Posterior vena cava (tissue), 2 donors: ENCODE results near the gene MMP3. TPM values are rescaled to one million over a fixed set of nuclear protein-coding genes. Genes with fewer than 3 reads are reported as not detected.
A peak's percentile ranks its signal among the peaks of the same experiment; 100 is the strongest.

Experiments
- DNase-seq: peaks from one replicate; pipeline ENCODE4 v3.0.0-alpha.2; 2020; ENCODE audit warnings: low spot score
- intact Hi-C, 2 donors: fragments of 100-400 bp; cut with DNase I; formaldehyde crosslinking; loops; one replicate each; pipeline versions ENCODE4 v1.14.1 to v1.14.2; 2022 to 2023
- total RNA-seq, 2 donors: library from RNA; stranded (reverse); fragmentation: NEBNext Ultra II Directional; extraction: Animal tissue kit (Norgen Biotek cat#: 25700); gene quantifications; one replicate each; pipeline ENCODE4 v1.2.1, GENCODE V29; 2021
- donor health status: DM: yes; HTN: yes; CAD: no.
- donor health status: DM: yes; HTN: yes; CAD: no.

Gene MMP3
- total RNA-seq, 2 donors from 2014 or later: 0.14 to 0.60 TPM

- no peak for DNase-seq
Observed at GRCh38 chr11:102836290-102836875, 7.0 kb downstream of the MMP3 start.

GRCh38 chr11:102833731-102834130 is 9.7 kb downstream of the MMP3 start:
- no peak for DNase-seq
- intact Hi-C loops: no loop called here

More at GRCh38 chr11:102836290-102836875, 7.0 kb downstream of the MMP3 start:
- intact Hi-C loops: no loop called here

- DNase-seq: no peak
- intact Hi-C loops: no loop called here
Observed at GRCh38 chr11:102832612-102833011, 10.8 kb downstream of the MMP3 start.

- intact Hi-C loops: no loop called here
- DNase-seq: peak; percentile 83
Observed at GRCh38 chr11:102831489-102832440, 11.6 kb downstream of the MMP3 start.

- intact Hi-C loops: no loop called here
- no peak for DNase-seq
Observed at GRCh38 chr11:102831128-102831488, 12.3 kb downstream of the MMP3 start.

- no peak for DNase-seq
- intact Hi-C loops: no loop called here
Observed at GRCh38 chr11:102830001-102830727, 13.2 kb downstream of the MMP3 start.

- no peak for DNase-seq
- intact Hi-C loops: no loop called here
Observed at GRCh38 chr11:102829316-102830000, 14.0 kb downstream of the MMP3 start.

- DNase-seq: no peak
- intact Hi-C loops: no loop called here
Observed at GRCh38 chr11:102824556-102824955, 18.9 kb downstream of the MMP3 start.

- intact Hi-C loops: no loop called here
- no peak for DNase-seq
Observed at GRCh38 chr11:102819491-102819890, 23.9 kb downstream of the MMP3 start.

GRCh38 chr11:102813484-102813883 is 29.9 kb downstream of the MMP3 start:
- DNase-seq: no peak
- intact Hi-C loops: no loop called here

- intact Hi-C loops: no loop called here
- DNase-seq: no peak
Observed at GRCh38 chr11:102812188-102812587, 31.2 kb downstream of the MMP3 start.

- intact Hi-C loops: no loop called here
- DNase-seq: no peak
Observed at GRCh38 chr11:102810950-102811660, 32.3 kb downstream of the MMP3 start.

GRCh38 chr11:102809971-102810370 is 33.4 kb downstream of the MMP3 start:
- intact Hi-C loops: no loop called here
- no peak for DNase-seq

GRCh38 chr11:102807921-102808320 is 35.5 kb downstream of the MMP3 start:
- no peak for DNase-seq
- intact Hi-C loops: no loop called here

- DNase-seq: no peak
- intact Hi-C loops: no loop called here
Observed at GRCh38 chr11:102806296-102806695, 37.1 kb downstream of the MMP3 start.

- DNase-seq: no peak
- intact Hi-C loops: no loop called here
Observed at GRCh38 chr11:102802341-102802740, 41.1 kb downstream of the MMP3 start.

- intact Hi-C loops: no loop called here
- DNase-seq: no peak
Observed at GRCh38 chr11:102800767-102801166, 42.6 kb downstream of the MMP3 start.

GRCh38 chr11:102799681-102800340 is 43.6 kb downstream of the MMP3 start:
- intact Hi-C loops: no loop called here
- DNase-seq: no peak
